ENCODE measurements around the gene LDLRAD4.

DNA sequence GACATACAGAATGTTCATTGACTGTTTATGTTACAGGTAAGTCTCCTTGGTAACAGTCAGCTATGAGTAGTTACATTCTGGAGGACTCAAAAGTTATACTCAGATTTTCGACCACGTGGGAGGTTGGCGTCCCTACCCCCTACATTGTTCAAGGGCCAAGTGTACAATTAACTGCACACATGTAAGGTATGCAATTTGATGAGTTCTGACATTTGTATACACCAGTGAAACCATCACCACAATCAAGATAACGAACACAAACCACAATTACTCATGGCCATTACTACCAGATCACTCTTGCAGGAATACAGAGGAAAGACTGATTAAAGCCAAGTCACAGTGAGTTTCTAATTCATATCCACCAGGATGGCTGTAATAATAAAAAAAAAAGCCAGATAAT, 39.6 kb upstream of the LDLRAD4 start:
- TF ChIP-seq, protein P1, sequence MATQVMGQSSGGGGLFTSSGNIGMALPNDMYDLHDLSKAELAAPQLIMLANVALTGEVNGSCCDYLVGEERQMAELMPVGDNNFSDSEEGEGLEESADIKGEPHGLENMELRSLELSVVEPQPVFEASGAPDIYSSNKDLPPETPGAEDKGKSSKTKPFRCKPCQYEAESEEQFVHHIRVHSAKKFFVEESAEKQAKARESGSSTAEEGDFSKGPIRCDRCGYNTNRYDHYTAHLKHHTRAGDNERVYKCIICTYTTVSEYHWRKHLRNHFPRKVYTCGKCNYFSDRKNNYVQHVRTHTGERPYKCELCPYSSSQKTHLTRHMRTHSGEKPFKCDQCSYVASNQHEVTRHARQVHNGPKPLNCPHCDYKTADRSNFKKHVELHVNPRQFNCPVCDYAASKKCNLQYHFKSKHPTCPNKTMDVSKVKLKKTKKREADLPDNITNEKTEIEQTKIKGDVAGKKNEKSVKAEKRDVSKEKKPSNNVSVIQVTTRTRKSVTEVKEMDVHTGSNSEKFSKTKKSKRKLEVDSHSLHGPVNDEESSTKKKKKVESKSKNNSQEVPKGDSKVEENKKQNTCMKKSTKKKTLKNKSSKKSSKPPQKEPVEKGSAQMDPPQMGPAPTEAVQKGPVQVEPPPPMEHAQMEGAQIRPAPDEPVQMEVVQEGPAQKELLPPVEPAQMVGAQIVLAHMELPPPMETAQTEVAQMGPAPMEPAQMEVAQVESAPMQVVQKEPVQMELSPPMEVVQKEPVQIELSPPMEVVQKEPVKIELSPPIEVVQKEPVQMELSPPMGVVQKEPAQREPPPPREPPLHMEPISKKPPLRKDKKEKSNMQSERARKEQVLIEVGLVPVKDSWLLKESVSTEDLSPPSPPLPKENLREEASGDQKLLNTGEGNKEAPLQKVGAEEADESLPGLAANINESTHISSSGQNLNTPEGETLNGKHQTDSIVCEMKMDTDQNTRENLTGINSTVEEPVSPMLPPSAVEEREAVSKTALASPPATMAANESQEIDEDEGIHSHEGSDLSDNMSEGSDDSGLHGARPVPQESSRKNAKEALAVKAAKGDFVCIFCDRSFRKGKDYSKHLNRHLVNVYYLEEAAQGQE (IDR thresholded peaks at IDR 0.05; ENCODE audit: unreplicated experiment) = no peak
- TF ChIP-seq, protein P2, sequence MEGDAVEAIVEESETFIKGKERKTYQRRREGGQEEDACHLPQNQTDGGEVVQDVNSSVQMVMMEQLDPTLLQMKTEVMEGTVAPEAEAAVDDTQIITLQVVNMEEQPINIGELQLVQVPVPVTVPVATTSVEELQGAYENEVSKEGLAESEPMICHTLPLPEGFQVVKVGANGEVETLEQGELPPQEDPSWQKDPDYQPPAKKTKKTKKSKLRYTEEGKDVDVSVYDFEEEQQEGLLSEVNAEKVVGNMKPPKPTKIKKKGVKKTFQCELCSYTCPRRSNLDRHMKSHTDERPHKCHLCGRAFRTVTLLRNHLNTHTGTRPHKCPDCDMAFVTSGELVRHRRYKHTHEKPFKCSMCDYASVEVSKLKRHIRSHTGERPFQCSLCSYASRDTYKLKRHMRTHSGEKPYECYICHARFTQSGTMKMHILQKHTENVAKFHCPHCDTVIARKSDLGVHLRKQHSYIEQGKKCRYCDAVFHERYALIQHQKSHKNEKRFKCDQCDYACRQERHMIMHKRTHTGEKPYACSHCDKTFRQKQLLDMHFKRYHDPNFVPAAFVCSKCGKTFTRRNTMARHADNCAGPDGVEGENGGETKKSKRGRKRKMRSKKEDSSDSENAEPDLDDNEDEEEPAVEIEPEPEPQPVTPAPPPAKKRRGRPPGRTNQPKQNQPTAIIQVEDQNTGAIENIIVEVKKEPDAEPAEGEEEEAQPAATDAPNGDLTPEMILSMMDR (conservative IDR thresholded peaks at IDR 0.05; ENCODE audit: low read depth in 2 of 2) = no peak
- TF ChIP-seq STAT1 (IDR thresholded peaks at IDR 0.05; ENCODE audit: unreplicated experiment) (no peak), EZH2phosphoT487 (IDR thresholded peaks at IDR 0.05; ENCODE audit: unreplicated experiment) (no peak), JUNB (IDR thresholded peaks at IDR 0.05; ENCODE audit: unreplicated experiment) (no peak), EZH2 (IDR thresholded peaks at IDR 0.05; ENCODE audit: low read depth, unreplicated experiment) (no peak), CREB1 (CRISPR knock-in tag; IDR thresholded peaks at IDR 0.05; ENCODE audit: low read depth) (no peak), POLR2AphosphoS5 (IDR thresholded peaks at IDR 0.05; ENCODE audit: low read depth) (no peak), ZNF331 (CRISPR knock-in tag; IDR thresholded peaks at IDR 0.05; ENCODE audit: low read depth) (no peak), NANOG (IDR thresholded peaks at IDR 0.05; ENCODE audit: borderline replicate concordance) (no peak)

Data from GM23338 (cell line).